CD4-positive, alpha-beta T cell (primary cell): ENCODE measurements around the gene SPHK1. TPM values are rescaled to one million over a fixed set of nuclear protein-coding genes. Genes with fewer than 3 reads are reported as not detected.

Experiments
- ATAC-seq: fragments of 200-7000 bp; cut with Tn5 transposase; one replicate; pipeline ENCODE4 v1.10.0; 2022; ENCODE audit warnings: mild to moderate bottlenecking; ENCODE audit not compliant: poor library complexity
- CTCF ChIA-PET: fragments of 350-600 bp; sonication (Branson Sonifier 250); formaldehyde crosslinking; loops from one replicate; lab custom pipeline; 2021; ENCODE audit warnings: antibody characterized with exemption, inconsistent platforms; lab: Charles Lee
- POLR2A ChIA-PET: fragments of 350-600 bp; sonication (Branson Sonifier 250); formaldehyde crosslinking; loops from one replicate; lab custom pipeline; 2021; ENCODE audit warnings: antibody characterized with exemption, inconsistent platforms; lab: Charles Lee
- DNase-seq, 14 experiments: peaks; one replicate each; pipeline ENCODE4 v3.0.0-alpha.2; 2013 to 2020; ENCODE audit warnings: mixed read lengths in 2 of 14
- H3K27ac ChIP-seq, 2 donors: one replicate each; pipeline versions ENCODE4 v1.5.1 to v1.7.0; 2013; ENCODE audit warnings: low read length in 2 of 2, low read depth in 1 of 2, mild to moderate bottlenecking in 1 of 2
- H3K27me3 ChIP-seq, 2 experiments: 1 replicate in 1 of 2; 2 replicates in 1 of 2; pipeline versions ENCODE4 v1.6.1 to v1.7.0; 2013; ENCODE audit warnings: low read length in 2 of 2, control low read depth in 1 of 2, mild to moderate bottlenecking in 1 of 2, moderate library complexity in 1 of 2; ENCODE audit not compliant: insufficient read depth in 2 of 2, control insufficient read depth in 1 of 2
- H3K36me3 ChIP-seq: one replicate; pipeline ENCODE4 v1.6.1; 2013; ENCODE audit warnings: low read length, control low read depth; ENCODE audit not compliant: insufficient read depth
- H3K4me1 ChIP-seq: one replicate; pipeline ENCODE4 v1.6.1; 2013; ENCODE audit warnings: low read length, control low read depth; ENCODE audit not compliant: insufficient read depth
- H3K4me3 ChIP-seq: one replicate; pipeline ENCODE4 v1.5.1; 2013; ENCODE audit warnings: mild to moderate bottlenecking, low read length, moderate library complexity
- H3K9me3 ChIP-seq, 2 experiments: 1 replicate in 1 of 2; 2 replicates in 1 of 2; pipeline versions ENCODE4 v1.6.1 to v1.7.0; 2013; ENCODE audit warnings: low read length in 2 of 2, mild to moderate bottlenecking in 2 of 2, control low read depth in 1 of 2, moderate library complexity in 1 of 2; ENCODE audit not compliant: control insufficient read depth in 1 of 2, insufficient read depth in 1 of 2
- H3K27ac Mint-ChIP-seq: one replicate; pipeline ENCODE4 v1.8.0; 2020; ENCODE audit warnings: mixed read lengths
- H3K27me3 Mint-ChIP-seq: one replicate; pipeline ENCODE4 v1.8.0; 2021; ENCODE audit warnings: mixed read lengths
- H3K36me3 Mint-ChIP-seq: one replicate; pipeline ENCODE4 v1.8.0; 2021; ENCODE audit warnings: low read depth, mixed read lengths
- H3K4me1 Mint-ChIP-seq: one replicate; pipeline ENCODE4 v1.8.0; 2021; ENCODE audit warnings: low read depth, mixed read lengths
- H3K4me3 Mint-ChIP-seq: one replicate; pipeline ENCODE4 v1.8.0; 2020; ENCODE audit warnings: mild to moderate bottlenecking, mixed read lengths
- H3K9me3 Mint-ChIP-seq: one replicate; pipeline ENCODE4 v1.8.0; 2020; ENCODE audit warnings: mixed read lengths
- CTCF ChIP-seq: fragments of 200-600 bp; IDR thresholded peaks from one replicate; pipeline ENCODE4 v1.8.0; 2022; ENCODE audit warnings: antibody characterized with exemption, mild to moderate bottlenecking
- intact Hi-C, 2 experiments: fragments of 100-400 bp; cut with DNase I in 1 of 2; cut with micrococcal nuclease in 1 of 2; formaldehyde crosslinking; loops; one replicate each; pipeline versions ENCODE4 v1.15.1 to v1.9.0; 2023 to 2025; cut with DNase I, micrococcal nuclease
- total RNA-seq, 174 experiments: library from RNA in 2 of 174; stranded (reverse) in 2 of 174; gene quantifications; one replicate each; pipeline ENCODE4 v1.2.3 and lab custom pipeline; 2021 to 2026

The SPHK1 gene
- total RNA-seq, 2 experiments from 2014 or later, result 0.45 to 1.1 TPM

- Histone ChIP-seq H3K27ac (no peak overlapping the region), H3K9me3 (no peaks in the 10 kb centered on the region), H3K4me3 (no peak overlapping the region), H3K36me3 (peaks cover 18% of the 10 kb centered on the region), H3K27me3 (no peaks in the 10 kb centered on the region), H3K4me1 (peaks cover 3% of the 10 kb centered on the region)
- H3K27ac Mint-ChIP-seq, result no peak overlapping the region
- peaks cover 15% of the 10 kb centered on the region for H3K36me3 Mint-ChIP-seq
- TF ChIP-seq CTCF, result no peak
- ChIA-PET CTCF (no interaction called here), POLR2A (no interaction called here)
- intact Hi-C loops, result no loop called here
- H3K9me3 Mint-ChIP-seq, result no peaks in the 10 kb centered on the region
- DNase-seq (no peak), ATAC-seq (no peak)
- no peak overlapping the region for H3K4me3 Mint-ChIP-seq
- no peaks in the 10 kb centered on the region for H3K27me3 Mint-ChIP-seq
- H3K4me1 Mint-ChIP-seq, result peaks cover 23% of the 10 kb centered on the region
Observed at GRCh38 chr17:76419576-76420260, 35.3 kb downstream of the SPHK1 start.

GRCh38 chr17:76420356-76421043 lies 36.1 kb downstream of the SPHK1 start:
- Histone ChIP-seq H3K27me3 (no peaks in the 10 kb centered on the region), H3K27ac (no peak overlapping the region), H3K9me3 (no peaks in the 10 kb centered on the region), H3K36me3 (peaks cover 18% of the 10 kb centered on the region), H3K4me1 (peaks cover 3% of the 10 kb centered on the region), H3K4me3 (no peak overlapping the region)
- H3K4me3 Mint-ChIP-seq, result no peak overlapping the region
- peaks cover 23% of the 10 kb centered on the region for H3K4me1 Mint-ChIP-seq
- no peak for ATAC-seq
- POLR2A ChIA-PET, result no interaction called here
- no peaks in the 10 kb centered on the region for H3K9me3 Mint-ChIP-seq
- DNase-seq, result no peak
- H3K27ac Mint-ChIP-seq, result peak overlapping the region; percentile 19
- no peak for TF ChIP-seq CTCF
- CTCF ChIA-PET, result no interaction called here
- H3K27me3 Mint-ChIP-seq, result no peaks in the 10 kb centered on the region
- intact Hi-C loops, result no loop called here
- H3K36me3 Mint-ChIP-seq, result peaks cover 15% of the 10 kb centered on the region

- Mint-ChIP-seq H3K36me3 (peaks cover 15% of the 10 kb centered on the region), H3K27me3 (no peaks in the 10 kb centered on the region), H3K9me3 (no peaks in the 10 kb centered on the region), H3K27ac (no peak overlapping the region), H3K4me3 (no peak overlapping the region), H3K4me1 (peaks cover 23% of the 10 kb centered on the region)
- intact Hi-C loops, result no loop called here
- ChIA-PET CTCF (no interaction called here), POLR2A (no interaction called here)
- no peak overlapping the region for H3K27ac ChIP-seq
- TF ChIP-seq CTCF, result no peak
- no peak overlapping the region for H3K4me3 ChIP-seq
- ATAC-seq (no peak), DNase-seq (no peak)
- no peaks in the 10 kb centered on the region for H3K27me3 ChIP-seq
- peaks cover 3% of the 10 kb centered on the region for H3K4me1 ChIP-seq
- no peaks in the 10 kb centered on the region for H3K9me3 ChIP-seq
- peaks cover 18% of the 10 kb centered on the region for H3K36me3 ChIP-seq
Observed at GRCh38 chr17:76421044-76421407, 36.6 kb downstream of the SPHK1 start.
